ENCODE measurements around the gene ZMYND8.
"Not testable (repeated sequence)": the region's sequence is repeated elsewhere in the genome, so short reads cannot be mapped to it uniquely, and the experiment has no call there.

ZMYND8 gene

DNA sequence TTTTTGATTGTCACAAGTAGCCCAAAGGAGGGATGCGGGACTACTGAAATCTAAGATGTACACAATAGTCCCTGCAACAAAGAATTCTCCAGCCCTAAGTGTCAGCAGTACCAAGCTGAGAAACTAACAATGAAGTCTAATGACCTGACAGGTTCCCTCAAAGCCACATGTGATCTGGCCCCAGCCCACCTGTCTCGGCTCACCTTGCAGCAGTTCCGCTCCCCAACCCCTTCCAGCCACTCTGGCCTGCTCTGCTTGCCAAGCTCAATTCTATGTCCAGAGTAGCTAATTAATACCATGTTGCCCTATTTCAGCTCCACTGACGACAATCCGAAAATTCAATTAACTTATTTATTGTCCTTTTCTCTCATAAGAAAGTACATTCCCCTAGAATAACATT lies 72.1 kb downstream of the ZMYND8 start:
- FAIRE-seq, result no peak

DNA sequence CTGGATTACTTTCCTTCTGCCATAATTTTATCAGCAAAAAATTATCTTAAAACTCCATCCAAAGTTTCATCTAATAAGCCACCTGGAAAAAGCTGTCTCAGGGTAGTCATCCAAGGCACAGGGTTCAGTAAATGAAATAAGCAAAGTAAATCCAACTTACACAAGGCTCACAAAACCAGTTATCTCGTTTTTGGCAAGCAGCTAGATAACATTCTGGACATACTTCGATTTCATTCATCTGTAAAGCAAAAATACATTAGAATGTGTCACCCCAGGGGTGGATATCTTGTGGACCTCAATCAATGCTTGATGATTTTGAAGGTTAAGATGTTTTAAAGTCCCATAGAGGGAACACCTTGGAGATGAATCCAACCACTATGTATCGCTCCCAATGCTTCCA lies 73.1 kb downstream of the ZMYND8 start:
- FAIRE-seq, result no peak

DNA sequence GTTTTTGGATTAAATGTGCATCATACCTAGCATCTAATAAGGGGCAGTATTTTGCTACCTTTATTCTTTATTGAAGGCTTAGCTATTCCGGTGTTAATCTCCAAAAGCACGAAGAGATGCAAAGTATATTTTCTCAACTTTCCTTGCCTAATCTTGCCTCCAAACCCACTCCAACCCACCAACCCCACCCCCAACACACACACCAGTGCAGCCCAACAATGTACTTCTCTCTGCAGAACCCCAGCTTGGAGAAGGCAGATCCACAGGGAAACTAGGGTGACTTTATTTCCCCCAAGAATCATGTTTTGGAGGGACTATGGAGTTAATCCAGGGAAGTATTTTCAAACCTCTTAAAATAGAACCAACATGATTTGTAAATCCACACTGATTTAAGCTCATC lies 73.6 kb downstream of the ZMYND8 start:
- FAIRE-seq, result no peak

DNA sequence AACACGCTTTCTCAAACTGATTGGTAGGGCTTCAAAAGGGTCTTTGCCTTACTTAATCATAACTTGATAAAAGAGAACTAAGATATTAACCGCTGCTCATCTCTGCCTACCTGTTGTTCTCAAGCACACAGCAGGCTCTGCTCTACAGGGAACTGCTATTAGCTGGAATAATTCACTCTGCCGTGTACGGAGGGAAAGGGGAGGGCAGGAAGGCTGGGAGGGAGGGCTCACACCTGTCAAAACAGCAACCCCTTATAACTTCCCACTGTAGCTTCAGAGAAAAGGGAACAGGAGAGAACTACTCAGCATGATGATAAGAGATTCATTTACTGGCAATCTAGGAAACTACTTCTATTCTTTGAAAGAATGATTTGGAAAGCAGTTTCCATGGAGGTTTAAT lies 75.1 kb downstream of the ZMYND8 start:
- no peak for FAIRE-seq

DNA sequence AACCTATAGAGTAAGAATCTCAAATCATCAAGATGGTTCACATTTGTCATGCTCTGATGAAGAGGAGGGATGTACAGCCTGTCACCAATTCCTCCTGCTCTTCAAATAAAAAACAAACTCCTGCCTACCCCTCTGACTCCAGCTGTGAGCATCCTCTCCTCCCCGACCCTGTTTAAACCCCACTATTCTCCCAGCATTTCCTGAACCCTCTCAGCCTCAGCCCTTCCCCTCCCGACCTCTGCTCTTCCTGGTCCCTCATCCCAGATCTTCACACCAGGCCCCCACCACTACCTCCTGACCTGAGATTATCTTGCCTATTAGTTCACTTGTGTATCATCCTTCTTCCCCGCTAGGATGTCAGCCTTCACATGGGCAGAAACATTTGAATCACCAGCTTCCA lies 75.8 kb downstream of the ZMYND8 start:
- FAIRE-seq, result no peak

DNA sequence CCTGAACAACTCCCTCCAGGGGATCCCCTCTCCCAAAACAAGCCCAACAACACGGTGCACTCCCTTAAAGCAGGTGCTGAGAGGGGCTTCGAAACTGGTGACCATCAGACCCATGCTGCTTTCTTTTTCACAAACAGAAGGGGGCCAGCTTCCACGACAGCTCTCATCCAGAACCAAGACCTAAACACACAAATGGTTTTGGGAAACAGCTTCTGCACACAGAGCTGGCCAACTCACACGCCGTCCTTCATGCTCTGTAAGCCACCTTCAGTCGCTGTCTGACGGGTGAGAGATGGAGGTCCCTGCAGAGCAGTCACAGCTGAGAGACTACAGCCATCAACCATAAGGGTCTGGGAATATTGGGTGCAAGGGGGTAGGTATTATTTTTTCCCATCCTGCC lies 76.3 kb downstream of the ZMYND8 start:
- FAIRE-seq, result no peak

DNA sequence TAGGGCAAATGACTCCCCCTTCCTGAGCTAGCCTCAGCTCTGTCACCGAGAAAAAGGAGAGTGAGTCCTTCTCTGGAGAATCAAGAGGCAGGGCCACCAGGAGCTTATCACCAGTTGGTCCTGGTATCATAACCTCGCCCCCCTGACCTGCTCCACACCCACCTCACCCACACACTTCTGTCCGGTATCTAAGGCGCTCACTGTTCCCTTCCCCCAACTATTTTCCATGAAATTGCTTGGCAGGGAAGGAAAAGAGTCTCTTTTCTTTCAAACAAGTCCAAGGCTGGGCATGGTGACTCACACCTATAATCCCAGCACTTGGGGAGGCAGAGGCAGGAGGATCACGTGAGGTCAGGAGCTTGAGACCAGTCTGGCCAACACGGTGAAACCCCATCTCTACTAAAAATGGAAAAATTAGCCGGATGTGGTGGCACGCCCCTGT lies 77.6 kb downstream of the ZMYND8 start:
- no peak for FAIRE-seq

DNA sequence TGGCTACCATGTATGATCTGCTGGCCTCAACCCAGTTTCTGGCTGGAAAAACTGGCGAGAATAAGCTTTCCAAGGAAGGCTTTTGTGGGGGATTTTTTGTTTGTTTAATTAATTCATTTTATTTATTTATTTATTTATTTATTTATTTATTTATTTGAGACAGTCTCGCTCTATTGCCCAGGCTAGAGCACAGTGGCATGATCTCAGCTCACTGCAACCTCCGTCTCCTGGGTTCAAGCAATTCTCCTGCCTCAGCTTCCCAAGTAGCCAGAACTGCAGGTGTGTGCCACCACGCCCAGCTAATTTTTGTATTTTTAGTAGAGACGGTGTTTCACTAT lies 79.0 kb downstream of the ZMYND8 start:
- FAIRE-seq, result not testable (repeated sequence)

DNA sequence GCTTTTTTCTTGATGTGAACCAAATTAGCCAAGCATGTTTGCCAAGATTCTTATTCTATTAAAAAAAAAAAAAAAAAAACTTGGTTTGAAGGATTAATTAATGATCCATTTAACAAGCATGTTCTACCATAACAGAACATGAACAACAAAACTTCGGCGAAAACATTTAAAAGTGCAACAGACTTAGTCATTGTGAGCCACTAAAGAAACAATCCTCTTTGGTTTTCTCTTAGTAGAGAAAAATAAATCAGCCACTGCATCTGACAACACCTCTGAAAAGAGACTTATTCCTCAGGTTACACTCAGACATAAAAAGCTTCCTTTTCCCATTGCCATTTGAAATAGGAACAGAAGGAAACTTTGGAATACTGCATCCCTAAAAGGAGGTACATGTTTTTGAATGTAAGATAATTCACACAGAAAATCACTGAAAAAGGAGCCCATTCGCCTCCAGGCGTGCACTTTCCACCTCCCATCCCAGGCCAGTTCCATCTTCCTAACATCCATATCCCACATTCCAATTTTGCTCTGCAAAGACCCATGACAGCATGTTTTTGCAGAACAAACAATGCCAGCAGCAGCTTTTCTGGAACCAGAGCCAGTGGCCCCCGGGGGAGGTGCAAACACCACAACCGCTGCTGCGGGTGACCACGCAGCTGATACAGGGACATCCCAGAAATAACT lies 79.5 kb downstream of the ZMYND8 start:
- FAIRE-seq, result no peak

DNA sequence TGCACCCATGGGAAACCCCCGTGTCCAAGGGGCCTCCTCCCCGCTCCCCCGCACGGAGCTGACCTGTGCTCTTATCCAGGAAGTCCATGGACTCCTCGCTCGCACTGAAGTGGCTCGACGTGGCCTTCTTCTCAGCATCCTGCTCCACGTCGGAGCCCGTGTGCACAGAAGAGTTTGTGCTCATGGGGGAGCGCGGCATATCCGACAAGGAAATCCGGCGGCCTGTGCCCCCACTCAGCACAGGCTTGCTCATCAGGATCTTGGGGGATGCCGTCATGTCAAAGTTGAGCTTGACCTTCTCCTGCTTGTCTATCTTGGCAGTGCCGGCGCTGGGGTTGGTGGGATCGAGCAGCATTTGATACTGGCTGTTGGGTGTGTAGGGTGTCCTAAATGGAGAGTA lies 80.2 kb downstream of the ZMYND8 start:
- no peak for FAIRE-seq

DNA sequence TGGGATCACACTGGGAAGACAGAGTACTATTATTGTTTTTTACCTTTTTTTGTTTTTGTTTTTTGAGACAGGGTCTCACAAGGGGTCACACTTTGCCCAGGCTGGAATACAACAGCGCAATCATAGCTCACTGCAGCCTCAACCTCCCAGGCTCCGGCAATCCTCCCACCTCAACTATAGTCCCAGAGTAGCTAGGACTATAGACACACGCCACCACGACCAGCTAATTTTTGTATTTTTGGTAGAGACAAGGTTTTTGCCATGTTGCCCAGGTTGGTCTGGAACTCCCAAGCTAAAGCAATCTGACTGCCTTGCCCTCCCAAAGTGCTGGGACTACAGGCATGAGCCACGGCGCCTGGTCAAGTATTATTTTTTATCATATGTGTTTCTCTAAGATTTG lies 81.0 kb downstream of the ZMYND8 start:
- FAIRE-seq, result no peak

DNA sequence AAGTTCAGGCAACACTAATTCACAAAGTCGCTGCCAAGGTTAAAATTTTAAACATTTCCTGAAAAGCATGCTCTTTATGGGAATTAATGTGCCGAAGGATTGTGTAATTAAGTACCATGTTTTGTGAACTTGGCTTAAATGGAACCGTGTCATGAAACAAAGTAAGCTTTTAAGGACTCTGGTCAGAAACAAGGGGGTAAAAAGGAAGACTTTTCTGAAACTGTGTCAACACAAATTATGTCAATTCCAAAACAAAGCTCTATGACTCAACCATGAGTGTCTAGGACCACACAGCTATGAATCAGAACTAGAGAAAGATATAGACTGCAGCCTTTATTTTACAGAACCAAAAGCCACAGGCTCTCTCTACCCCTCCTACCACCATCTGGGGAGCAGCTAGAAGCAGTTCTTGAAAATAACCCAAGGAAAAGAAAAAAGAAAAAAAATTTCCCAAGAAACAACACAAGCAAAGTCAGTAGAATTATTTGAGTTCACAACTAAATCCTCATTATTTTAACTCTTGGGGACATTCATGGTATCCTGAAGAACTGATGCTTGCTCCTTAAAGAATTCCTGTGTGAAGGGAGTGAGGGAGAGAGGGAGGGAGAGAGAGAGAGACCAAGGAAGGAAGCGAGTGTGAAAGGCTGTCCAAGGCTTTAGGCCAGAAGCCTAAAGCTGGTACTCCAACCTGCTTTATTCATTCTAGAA lies 81.9 kb downstream of the ZMYND8 start:
- no peak for FAIRE-seq

DNA sequence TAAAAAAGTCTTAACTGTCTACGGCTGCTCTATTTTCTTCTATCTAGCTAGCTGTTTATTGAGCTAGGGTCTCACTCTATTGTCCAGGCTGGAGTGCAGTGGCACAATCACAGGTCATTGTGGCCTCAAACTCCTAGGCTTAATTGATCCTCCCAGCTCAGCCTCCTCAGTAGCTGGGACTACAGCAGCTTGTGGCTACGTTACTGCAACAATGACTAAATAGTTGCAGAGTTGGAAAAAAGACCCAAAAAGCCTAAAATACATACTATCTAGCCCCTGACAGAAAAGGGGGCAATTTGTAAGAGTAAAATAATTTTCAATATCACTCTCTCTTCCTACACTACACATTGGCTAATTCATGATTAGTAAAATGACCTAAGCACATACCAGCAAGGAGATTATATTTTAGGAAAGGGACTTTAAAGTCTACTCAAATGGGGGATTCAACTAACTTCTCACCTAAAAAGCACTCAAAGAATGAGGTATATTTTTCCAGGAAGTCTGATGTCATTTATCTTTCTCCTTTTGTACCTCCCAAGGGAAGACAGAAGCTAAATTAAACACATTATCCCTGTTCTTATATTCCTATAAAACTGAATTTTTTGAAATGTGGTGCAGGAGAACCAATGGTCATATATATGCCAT lies 82.8 kb downstream of the ZMYND8 start:
- FAIRE-seq, result no peak

DNA sequence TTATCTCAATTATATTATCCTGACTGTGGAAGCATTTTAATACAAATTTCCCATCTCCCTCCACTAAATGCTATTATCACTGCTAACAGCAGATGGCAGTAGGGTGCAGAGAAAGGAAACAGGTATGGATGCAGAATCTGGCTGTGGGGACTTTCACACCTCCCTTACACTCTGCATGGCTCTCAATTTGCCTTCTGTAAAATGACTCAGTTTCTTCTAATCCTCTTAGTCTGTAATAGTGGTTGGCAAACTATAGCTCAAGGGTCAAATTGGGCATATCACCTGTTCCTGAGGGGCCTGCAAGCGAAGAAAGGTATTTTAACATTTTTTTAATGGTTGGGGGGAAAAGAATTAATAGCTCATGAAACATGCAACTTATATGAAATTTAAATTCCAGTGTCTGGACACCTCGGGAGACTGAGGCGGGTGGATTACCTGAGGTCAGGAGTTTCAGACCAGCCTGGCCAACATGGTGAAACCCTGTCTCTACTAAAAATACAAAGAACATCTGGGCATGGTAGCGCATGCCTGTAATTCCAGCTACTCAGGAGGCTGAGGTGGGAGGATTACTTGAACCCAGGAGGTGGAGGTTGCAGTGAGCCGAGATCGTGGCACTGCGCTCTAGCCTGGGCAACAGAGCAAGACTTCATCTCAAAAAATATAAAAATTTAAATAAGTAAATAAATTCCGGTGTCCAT lies 83.5 kb downstream of the ZMYND8 start:
- FAIRE-seq, result no peak

DNA sequence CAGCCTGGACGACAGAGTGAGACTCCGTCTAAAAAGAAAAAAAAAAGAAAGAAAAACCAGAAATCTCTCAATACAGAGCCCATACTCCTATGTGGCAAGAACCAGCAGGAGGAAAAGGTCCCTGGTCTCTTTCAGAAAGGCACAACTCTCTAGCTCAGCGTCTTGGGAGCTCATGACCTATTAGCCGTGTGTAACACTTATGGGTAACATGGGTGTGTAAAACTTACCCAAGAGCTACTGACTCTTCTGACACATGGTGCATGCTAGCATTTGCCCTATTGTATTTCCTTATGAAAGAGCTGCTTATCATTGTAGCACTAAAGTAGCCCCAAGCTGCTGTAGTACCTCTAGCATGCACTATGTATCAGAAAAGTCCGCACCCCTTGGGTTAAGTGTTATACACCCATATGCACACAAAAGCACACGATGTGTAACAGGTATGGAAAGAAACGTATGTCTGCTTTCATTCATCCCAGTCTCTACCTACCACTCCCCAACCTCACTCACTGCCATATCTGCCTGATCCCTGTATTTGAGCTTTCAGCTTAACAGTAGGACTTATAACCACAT lies 85.4 kb downstream of the ZMYND8 start:
- no peak for FAIRE-seq

DNA sequence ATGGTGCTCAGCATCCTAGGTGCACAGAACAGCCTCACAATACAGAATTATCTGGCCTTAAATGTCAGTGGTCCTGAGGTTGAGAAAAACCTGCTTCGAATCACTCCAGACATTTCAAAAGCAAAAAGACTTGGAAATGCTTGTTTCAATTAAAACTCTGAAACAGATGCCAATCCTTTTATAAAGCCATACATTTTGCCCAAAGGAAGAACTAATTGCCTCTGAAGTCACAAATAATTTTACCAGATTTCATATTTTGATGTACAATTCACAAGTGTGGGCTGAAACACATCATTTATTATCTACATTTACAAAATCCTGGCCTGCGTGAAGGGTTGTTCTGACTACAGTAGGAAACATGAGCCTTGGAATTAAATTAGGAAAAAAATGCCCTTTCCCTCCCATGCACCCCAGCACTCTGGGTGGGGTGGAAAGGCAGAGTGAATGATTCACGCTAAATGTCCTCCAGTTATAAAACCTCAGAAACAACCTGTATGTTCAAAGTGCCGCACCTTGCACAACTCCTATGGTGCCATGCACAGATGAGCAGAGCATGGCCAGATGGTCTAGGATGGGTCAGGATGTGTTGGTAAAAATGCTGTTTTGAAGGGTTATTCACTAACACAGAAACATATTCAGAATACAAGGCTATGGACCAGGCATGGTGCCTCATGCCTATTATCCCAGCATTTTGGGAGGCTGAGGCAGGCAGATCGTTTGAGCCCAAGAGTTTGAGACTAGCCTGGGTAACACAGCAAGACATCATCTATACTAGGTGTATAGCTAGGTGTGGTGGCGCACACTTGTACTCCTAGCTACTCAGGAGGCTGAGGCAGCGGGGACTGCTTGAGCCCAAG lies 87.0 kb downstream of the ZMYND8 start:
- FAIRE-seq, result no peak

DNA sequence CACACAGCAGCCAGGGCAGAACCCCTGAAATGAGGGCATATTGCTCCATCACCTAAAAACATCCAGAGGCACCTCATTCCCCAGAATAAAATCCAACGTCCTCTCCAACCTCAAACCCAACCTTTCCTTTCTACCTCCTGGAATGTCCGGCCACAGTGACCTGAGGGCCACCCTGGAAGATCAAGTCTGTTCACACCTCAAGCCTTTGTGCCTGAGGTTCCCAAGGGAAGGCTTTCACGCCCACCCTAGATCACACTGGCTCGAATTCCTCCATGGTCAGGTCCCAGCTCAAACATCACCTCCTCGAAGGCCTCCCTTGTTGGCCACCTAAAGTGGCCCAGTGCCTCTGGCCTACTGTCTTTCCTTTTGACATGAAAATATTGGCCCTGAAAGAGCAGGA lies 88.9 kb downstream of the ZMYND8 start:
- no peak for FAIRE-seq

DNA sequence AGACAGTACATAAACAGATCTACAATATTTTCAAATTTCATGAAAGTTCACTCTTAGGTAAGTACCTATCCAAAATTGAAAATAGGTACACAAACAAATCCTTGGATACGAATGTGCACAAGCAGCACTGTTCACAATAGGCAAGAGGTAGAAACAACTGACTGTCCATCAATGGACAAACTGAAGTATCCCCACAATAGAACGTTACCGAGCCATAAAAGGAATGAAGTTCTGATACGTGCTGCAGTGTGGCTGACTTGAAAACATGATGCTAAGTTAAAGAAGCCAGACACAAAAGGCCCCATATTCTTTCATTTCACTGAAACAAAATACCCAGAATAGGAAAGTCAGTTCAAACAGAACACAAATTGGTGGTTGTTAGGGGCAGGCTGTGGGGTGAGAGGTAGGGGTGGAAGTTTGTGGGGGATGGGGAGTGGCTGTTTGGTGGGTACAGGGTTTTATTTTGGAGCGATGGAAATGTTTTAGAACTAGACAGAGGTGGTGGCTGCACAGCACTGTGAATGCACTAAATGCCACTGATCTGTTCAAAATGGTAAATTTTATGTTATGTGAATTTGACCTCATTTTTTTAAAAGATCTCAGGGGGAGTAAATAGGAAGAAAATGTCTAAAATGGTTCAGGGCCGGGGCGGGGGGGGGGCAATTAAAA lies 89.5 kb downstream of the ZMYND8 start:
- FAIRE-seq, result no peak

DNA sequence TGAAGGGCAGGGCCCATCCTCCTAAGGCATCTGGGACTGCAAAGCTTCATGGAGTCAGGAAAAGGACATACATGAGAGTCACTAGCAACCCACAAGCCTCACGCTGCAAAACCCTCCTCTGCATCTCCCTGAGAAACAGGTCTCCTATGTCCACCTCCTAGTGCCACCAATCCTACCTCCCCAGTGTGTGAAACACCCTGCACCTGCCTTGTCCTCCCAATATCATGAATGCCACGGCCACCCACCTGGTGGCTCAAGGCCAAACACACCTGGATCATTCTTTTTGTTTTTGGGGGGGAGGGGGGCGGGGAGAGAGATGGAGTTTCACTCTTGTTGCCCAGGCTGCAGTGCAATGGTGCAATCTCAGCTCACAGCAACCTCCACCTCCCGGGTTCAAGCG lies 90.5 kb downstream of the ZMYND8 start:
- no peak for FAIRE-seq

DNA sequence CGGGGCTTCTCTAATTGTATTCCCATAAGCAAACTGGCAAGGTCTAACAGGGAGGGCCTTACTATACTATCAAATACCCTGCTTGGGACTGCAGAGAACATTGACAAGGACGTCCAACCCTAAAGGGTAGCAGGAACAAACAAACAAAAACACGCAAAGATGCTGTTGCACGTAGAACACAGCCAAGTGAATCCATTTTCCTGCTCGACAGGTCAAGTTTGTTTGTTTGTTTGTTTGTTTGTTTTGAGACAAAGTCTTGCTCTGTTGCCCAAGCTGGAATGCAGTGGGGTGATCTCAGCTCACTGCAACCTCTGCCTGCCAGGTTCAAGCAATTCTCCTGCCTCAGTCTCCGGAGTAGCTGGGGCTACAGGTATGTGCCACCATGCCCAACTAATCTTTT lies 91.3 kb downstream of the ZMYND8 start:
- no peak for FAIRE-seq

DNA sequence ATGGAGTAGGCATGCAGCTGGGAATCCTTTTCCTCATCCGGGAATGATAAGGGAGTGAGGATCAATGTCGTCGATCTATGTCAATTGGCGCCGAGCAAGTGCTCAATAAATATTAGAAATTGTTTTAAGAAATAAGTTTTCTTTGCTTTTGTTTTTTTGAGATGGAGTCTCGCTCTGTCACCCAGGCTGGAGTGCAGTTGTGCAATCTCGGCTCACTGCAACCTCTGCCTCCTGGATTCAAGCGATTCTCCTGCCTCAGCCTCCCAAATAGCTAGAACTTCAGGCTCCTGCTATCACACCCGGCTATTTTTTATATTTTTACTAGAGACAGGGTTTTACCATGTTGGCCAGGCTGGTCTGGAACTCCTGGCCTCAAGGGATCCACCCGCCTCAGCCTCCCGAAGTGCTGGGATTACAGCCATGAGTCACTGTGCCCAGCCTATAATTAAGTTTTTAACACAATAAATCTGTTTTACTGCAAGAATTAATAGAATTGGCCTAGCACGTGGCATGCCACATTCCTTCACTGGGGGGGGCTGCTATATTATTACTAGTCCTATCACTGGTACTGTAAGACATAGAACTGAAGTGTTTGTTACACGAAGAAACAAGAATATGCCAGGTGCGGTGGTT lies 92.2 kb downstream of the ZMYND8 start:
- not testable (repeated sequence) for FAIRE-seq

All from endometrium (tissue), 2 donors.